Endodermal cell (in vitro differentiated cells): ENCODE data around the gene MS4A10. TPM values are rescaled to one million over a fixed set of nuclear protein-coding genes. Genes with fewer than 3 reads are reported as not detected.

Experiments
- DNase-seq: peaks from one replicate; pipeline ENCODE4 v3.0.0-alpha.2; 2017
- H3K27ac ChIP-seq: 2 replicates; pipeline ENCODE4 v1.5.1; 2013; ENCODE audit warnings: mild to moderate bottlenecking, low read depth, low read length, moderate library complexity
- H3K27me3 ChIP-seq: 2 replicates; pipeline ENCODE4 v1.6.1; 2013; ENCODE audit warnings: mild to moderate bottlenecking, low read length, moderate library complexity; ENCODE audit not compliant: insufficient read depth, control insufficient read depth, poor library complexity, severe bottlenecking
- H3K36me3 ChIP-seq: 2 replicates; pipeline ENCODE4 v1.7.0; 2013; ENCODE audit warnings: mild to moderate bottlenecking, low read length, moderate library complexity; ENCODE audit not compliant: control insufficient read depth, insufficient read depth
- H3K4me1 ChIP-seq: one replicate; pipeline ENCODE4 v1.7.0; 2013; ENCODE audit warnings: low read length; ENCODE audit not compliant: control insufficient read depth, insufficient read depth
- H3K4me3 ChIP-seq: 2 replicates; pipeline ENCODE4 v1.5.1; 2013; ENCODE audit warnings: mild to moderate bottlenecking, low read length, moderate library complexity
- H3K9ac ChIP-seq: 2 replicates; pipeline ENCODE4 v1.6.1; 2013; ENCODE audit warnings: mild to moderate bottlenecking, low read length, moderate library complexity; ENCODE audit not compliant: poor library complexity, severe bottlenecking; ENCODE audit errors: extremely low read depth
- H3K9me3 ChIP-seq: 2 replicates; pipeline ENCODE4 v1.6.1; 2013; ENCODE audit warnings: mild to moderate bottlenecking, low read length, moderate library complexity; ENCODE audit not compliant: control insufficient read depth
- H3K27ac Mint-ChIP-seq: 2 replicates; pipeline ENCODE4 v1.8.0; 2020; ENCODE audit warnings: mixed read lengths
- H3K27me3 Mint-ChIP-seq: 2 replicates; pipeline ENCODE4 v1.8.0; 2021; ENCODE audit warnings: mild to moderate bottlenecking, mixed read lengths; ENCODE audit not compliant: insufficient read depth
- H3K36me3 Mint-ChIP-seq: 2 replicates; pipeline ENCODE4 v1.8.0; 2020; ENCODE audit warnings: low read depth, mixed read lengths
- H3K4me1 Mint-ChIP-seq: 2 replicates; pipeline ENCODE4 v1.8.0; 2020; ENCODE audit warnings: mixed read lengths
- H3K4me3 Mint-ChIP-seq: 2 replicates; pipeline ENCODE4 v1.8.0; 2020; ENCODE audit warnings: mild to moderate bottlenecking, moderate library complexity, mixed read lengths
- H3K9me3 Mint-ChIP-seq: 2 replicates; pipeline ENCODE4 v1.8.0; 2020; ENCODE audit warnings: mild to moderate bottlenecking, mixed read lengths
- CTCF ChIP-seq: fragments of 200-600 bp; sonication (generic); conservative IDR thresholded peaks from 2 replicates; pipeline ENCODE4 v1.5.0; 2021; ENCODE audit warnings: antibody characterized with exemption, mild to moderate bottlenecking
- WGBS, 2 experiments: methylation state at CpG; one replicate each; pipeline versions ENCODE4 v1.1.5 to v1.1.7; 2013; ENCODE audit warnings: missing lambda C conversion rate in 2 of 2, mixed read lengths in 1 of 2; ENCODE audit not compliant: insufficient coverage in 1 of 2, insufficient read length in 1 of 2; 5-methylcytosine and 5-hydroxymethylcytosine counted together
- total RNA-seq, 2 donors: library from RNA; stranded (reverse); fragmentation: NEBNext Ultra II Directional in 1 of 2; extraction: Animal tissue kit (Norgen Biotek cat#: 25700) in 1 of 2; gene quantifications; 2 replicates in 1 of 2; 3 replicates in 1 of 2; pipeline ENCODE4 v1.2.1, GENCODE V29; 2021

MS4A10 gene
- total RNA-seq, 2 donors from 2014 or later, result not detected

- 79 to 100% methylated on average over 1 to 2 of the region's 2 CpGs for WGBS, 2 experiments
- no peak overlapping the region for H3K9ac ChIP-seq
- H3K27ac ChIP-seq, result no peak overlapping the region
- no peaks in the 10 kb centered on the region for H3K4me1 Mint-ChIP-seq
- H3K9me3 ChIP-seq, result no peaks in the 10 kb centered on the region
- H3K4me3 ChIP-seq, result no peak overlapping the region
- no peak overlapping the region for H3K4me3 Mint-ChIP-seq
- H3K36me3 ChIP-seq, result no peaks in the 10 kb centered on the region
- no peaks in the 10 kb centered on the region for H3K4me1 ChIP-seq
- no peaks in the 10 kb centered on the region for H3K36me3 Mint-ChIP-seq
- H3K27me3 ChIP-seq, result no peaks in the 10 kb centered on the region
- H3K27ac Mint-ChIP-seq, result no peak overlapping the region
- H3K9me3 Mint-ChIP-seq, result no peaks in the 10 kb centered on the region
- TF ChIP-seq CTCF, result no peak
- H3K27me3 Mint-ChIP-seq, result peaks cover 5% of the 10 kb centered on the region
- DNase-seq, result no peak
Measured at GRCh38 chr11:60780065-60780464, 5.1 kb upstream of the MS4A10 start.

- Mint-ChIP-seq H3K4me3 (no peak overlapping the region), H3K36me3 (no peaks in the 10 kb centered on the region), H3K9me3 (no peaks in the 10 kb centered on the region), H3K27ac (no peak overlapping the region), H3K27me3 (peaks cover 3% of the 10 kb centered on the region), H3K4me1 (no peaks in the 10 kb centered on the region)
- Histone ChIP-seq H3K27me3 (no peaks in the 10 kb centered on the region), H3K36me3 (no peaks in the 10 kb centered on the region), H3K9ac (no peak overlapping the region), H3K4me1 (no peaks in the 10 kb centered on the region), H3K9me3 (no peaks in the 10 kb centered on the region), H3K27ac (no peak overlapping the region), H3K4me3 (no peak overlapping the region)
- TF ChIP-seq CTCF, result no peak
- no peak for DNase-seq
Measured at GRCh38 chr11:60780774-60781173, 4.4 kb upstream of the MS4A10 start.

- Histone ChIP-seq H3K27me3 (no peaks in the 10 kb centered on the region), H3K4me1 (no peaks in the 10 kb centered on the region), H3K27ac (no peak overlapping the region), H3K36me3 (no peaks in the 10 kb centered on the region), H3K9me3 (no peaks in the 10 kb centered on the region), H3K4me3 (no peak overlapping the region), H3K9ac (no peak overlapping the region)
- Mint-ChIP-seq H3K9me3 (no peaks in the 10 kb centered on the region), H3K36me3 (no peaks in the 10 kb centered on the region), H3K4me3 (no peak overlapping the region), H3K27me3 (peaks cover 3% of the 10 kb centered on the region), H3K4me1 (no peaks in the 10 kb centered on the region), H3K27ac (no peak overlapping the region)
- 82 to 88% methylated on average over 7 of the region's 7 CpGs for WGBS, 2 experiments
- TF ChIP-seq CTCF, result no peak
- no peak for DNase-seq
Measured at GRCh38 chr11:60781286-60781980, 3.7 kb upstream of the MS4A10 start.
